HepG2 (cell line): ENCODE measurements around the gene IKBKE. TPM values are rescaled to one million over a fixed set of nuclear protein-coding genes. Genes with fewer than 3 reads are reported as not detected.

Experiments
- CEBPB ChIP-seq: IDR thresholded peaks from 2 replicates; pipeline ENCODE4 v1.6.1; 2011; ENCODE audit warnings: low read depth, low read length, improper control_type of control experiment, borderline replicate concordance
- MLXIP ChIP-seq: sonication (generic); formaldehyde crosslinking; IDR thresholded peaks from 2 replicates; pipeline ENCODE4 v1.9.0; 2021; ENCODE audit warnings: missing genetic modification reagents, borderline replicate concordance
- SAP130 ChIP-seq: IDR thresholded peaks from 2 replicates; pipeline ENCODE4 v1.6.1; 2016; ENCODE audit warnings: low read depth
- TBX2 ChIP-seq: sonication (generic); formaldehyde crosslinking; IDR thresholded peaks from 2 replicates; pipeline ENCODE4 v1.5.0; 2020; ENCODE audit warnings: missing genetic modification reagents, mild to moderate bottlenecking, borderline replicate concordance
- TCF7 ChIP-seq: sonication (generic); IDR thresholded peaks from 2 replicates; pipeline ENCODE4 v1.6.1; 2016; ENCODE audit warnings: antibody characterized with exemption, low read depth
- ZFX ChIP-seq: sonication (generic); formaldehyde crosslinking; IDR thresholded peaks from 2 replicates; pipeline ENCODE4 v1.4.0; 2020; ENCODE audit warnings: mild to moderate bottlenecking, low read depth, missing genetic modification reagents, moderate library complexity
- ZNF496 ChIP-seq: sonication (generic); formaldehyde crosslinking; IDR thresholded peaks from 2 replicates; pipeline ENCODE4 v1.8.1; 2023; ENCODE audit warnings: mild to moderate bottlenecking, moderate library complexity, missing genetic modification reagents; ENCODE audit not compliant: insufficient replicate concordance
- ZNF687 ChIP-seq: sonication (generic); formaldehyde crosslinking; IDR thresholded peaks from 2 replicates; pipeline ENCODE4 v1.5.1; 2020; ENCODE audit warnings: mild to moderate bottlenecking, missing genetic modification reagents, moderate library complexity
- ZNF788 ChIP-seq: sonication (generic); formaldehyde crosslinking; IDR thresholded peaks from 2 replicates; pipeline ENCODE4 v1.5.0; 2020; ENCODE audit warnings: mild to moderate bottlenecking, missing genetic modification reagents, borderline replicate concordance
- polyA plus RNA-seq, 8 experiments: library from polyadenylated mRNA; depleted of rRNA in 3 of 8; stranded (reverse) in 7 of 8; unstranded in 1 of 8; fragments of >200 nt; fragmentation: Illumina TruSeq in 4 of 8; extraction: Trizol in 4 of 8; gene quantifications; 2 replicates each; pipeline versions ENCODE4 v1.2.1 to v1.2.3, GENCODE V29; 2011 to 2016; ENCODE audit warnings: low read depth in 4 of 8, missing spikeins in 1 of 8, mixed read lengths in 1 of 8; ENCODE audit not compliant: insufficient read depth in 1 of 8
- total RNA-seq, 5 experiments: library from RNA; depleted of rRNA; stranded (reverse); fragments of >200 nt; fragmentation: Illumina TruSeq; extraction: Trizol; gene quantifications; 2 replicates each; pipeline ENCODE4 v1.2.3, GENCODE V29; 2016; ENCODE audit warnings: low read depth in 1 of 5
- TF ChIP-seq, protein P1 (sequence below): sonication (generic); formaldehyde crosslinking; IDR thresholded peaks from 2 replicates; pipeline ENCODE4 v1.9.0; 2022; ENCODE audit warnings: missing genetic modification reagents, mild to moderate bottlenecking, borderline replicate concordance

Gene IKBKE
- total and polyA plus RNA-seq, 2 of the 13 experiments (the other 11 are each of a cell fraction or from before 2014, with no cell fraction given) = 4.5 to 5.8 TPM

GRCh38 chr1:206472454-206472853 is 2.2 kb downstream of the IKBKE start (continued):
- TF ChIP-seq ZNF687 (CRISPR knock-in tag) = peak; percentile 68
- TF ChIP-seq ZNF496 (CRISPR knock-in tag) = no peak
- TF ChIP-seq TBX2 (CRISPR knock-in tag) = 0 out of 2 replicates have a peak, but pooled peaks have one; percentile 26
- TF ChIP-seq ZFX (CRISPR knock-in tag) = peak; percentile 40; the same call in 1 of the 2 replicates
- peak; percentile 78 for TF ChIP-seq CEBPB
- TF ChIP-seq ZNF788 = 0 out of 2 replicates have a peak, but pooled peaks have one; percentile 37
- TF ChIP-seq TCF7 = no peak
- TF ChIP-seq, protein P1, sequence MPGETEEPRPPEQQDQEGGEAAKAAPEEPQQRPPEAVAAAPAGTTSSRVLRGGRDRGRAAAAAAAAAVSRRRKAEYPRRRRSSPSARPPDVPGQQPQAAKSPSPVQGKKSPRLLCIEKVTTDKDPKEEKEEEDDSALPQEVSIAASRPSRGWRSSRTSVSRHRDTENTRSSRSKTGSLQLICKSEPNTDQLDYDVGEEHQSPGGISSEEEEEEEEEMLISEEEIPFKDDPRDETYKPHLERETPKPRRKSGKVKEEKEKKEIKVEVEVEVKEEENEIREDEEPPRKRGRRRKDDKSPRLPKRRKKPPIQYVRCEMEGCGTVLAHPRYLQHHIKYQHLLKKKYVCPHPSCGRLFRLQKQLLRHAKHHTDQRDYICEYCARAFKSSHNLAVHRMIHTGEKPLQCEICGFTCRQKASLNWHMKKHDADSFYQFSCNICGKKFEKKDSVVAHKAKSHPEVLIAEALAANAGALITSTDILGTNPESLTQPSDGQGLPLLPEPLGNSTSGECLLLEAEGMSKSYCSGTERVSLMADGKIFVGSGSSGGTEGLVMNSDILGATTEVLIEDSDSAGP (CRISPR knock-in tag) = peak; percentile 46; the same call in 1 of the 2 replicates
- TF ChIP-seq MLXIP (CRISPR knock-in tag) = no peak
- TF ChIP-seq SAP130 (CRISPR knock-in tag) = peak; percentile 64
